ENCODE results near the gene SCUBE3. TPM values are rescaled to one million over a fixed set of nuclear protein-coding genes. Genes with fewer than 3 reads are reported as not detected.

The SCUBE3 gene
- total RNA-seq, 4 donors from 2014 or later = 0.37 to 0.68 (median 0.52) TPM

DNA sequence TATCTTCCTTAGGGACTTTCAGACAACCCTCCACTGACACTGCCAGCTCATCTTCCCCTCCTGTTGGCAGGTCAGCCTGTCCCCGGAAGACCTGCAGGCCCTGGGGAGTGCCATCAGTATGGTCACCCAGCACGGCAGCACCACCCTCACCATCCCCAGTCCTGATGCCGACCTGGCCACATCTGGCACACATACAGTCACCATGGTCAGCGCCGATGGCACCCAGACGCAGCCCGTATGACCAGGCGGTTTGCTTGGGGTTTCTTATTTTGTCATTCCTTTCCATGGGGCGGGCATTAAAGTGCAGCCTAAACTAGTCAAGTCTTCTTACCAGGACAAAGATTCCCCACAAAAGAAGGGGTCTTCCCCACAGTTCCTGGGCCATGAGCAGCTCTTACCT, 79.9 kb downstream of the SCUBE3 start:
- peaks cover 7 to 16% (median 10%) of the 10 kb centered on the region in 4 donors for H3K4me1 ChIP-seq
- peaks cover 0 to 18% (median 3%) of the 10 kb centered on the region in 4 donors for H3K36me3 ChIP-seq
- no peak overlapping the region for H3K27ac ChIP-seq
- no peaks in the 10 kb centered on the region for H3K27me3 ChIP-seq
- in situ Hi-C loops (cut with MboI; ENCODE audit: low pct_ligation_motif_present in 1 of 4, low pct_unique_long_range_greater_than_20kb in 1 of 4, low sequenced_read_pairs in 3 of 4) = no loop called here
- no peak for DNase-seq
- no peak overlapping the region for H3K4me3 ChIP-seq
- intact Hi-C loops (cut with DNase I; ENCODE audit: low total_unique reads) = no loop called here
- WGBS, 2 donors (ENCODE audit: low coverage in 1 of 2) = 94% methylated on average over 9 of the region's 9 CpGs; no CpG with 5 or more reads in 1 of the 2 donors
- no peaks in the 10 kb centered on the region for H3K9me3 ChIP-seq
- TF ChIP-seq, protein P1, sequence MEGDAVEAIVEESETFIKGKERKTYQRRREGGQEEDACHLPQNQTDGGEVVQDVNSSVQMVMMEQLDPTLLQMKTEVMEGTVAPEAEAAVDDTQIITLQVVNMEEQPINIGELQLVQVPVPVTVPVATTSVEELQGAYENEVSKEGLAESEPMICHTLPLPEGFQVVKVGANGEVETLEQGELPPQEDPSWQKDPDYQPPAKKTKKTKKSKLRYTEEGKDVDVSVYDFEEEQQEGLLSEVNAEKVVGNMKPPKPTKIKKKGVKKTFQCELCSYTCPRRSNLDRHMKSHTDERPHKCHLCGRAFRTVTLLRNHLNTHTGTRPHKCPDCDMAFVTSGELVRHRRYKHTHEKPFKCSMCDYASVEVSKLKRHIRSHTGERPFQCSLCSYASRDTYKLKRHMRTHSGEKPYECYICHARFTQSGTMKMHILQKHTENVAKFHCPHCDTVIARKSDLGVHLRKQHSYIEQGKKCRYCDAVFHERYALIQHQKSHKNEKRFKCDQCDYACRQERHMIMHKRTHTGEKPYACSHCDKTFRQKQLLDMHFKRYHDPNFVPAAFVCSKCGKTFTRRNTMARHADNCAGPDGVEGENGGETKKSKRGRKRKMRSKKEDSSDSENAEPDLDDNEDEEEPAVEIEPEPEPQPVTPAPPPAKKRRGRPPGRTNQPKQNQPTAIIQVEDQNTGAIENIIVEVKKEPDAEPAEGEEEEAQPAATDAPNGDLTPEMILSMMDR (IDR thresholded peaks at IDR 0.05) = no peak
- TF ChIP-seq EP300 (IDR thresholded peaks at IDR 0.05; ENCODE audit: low read depth) = no peak
- no peak for TF ChIP-seq POLR2AphosphoS5 (IDR thresholded peaks at IDR 0.05)
- TF ChIP-seq POLR2A (IDR thresholded peaks at IDR 0.05) = no peak

DNA sequence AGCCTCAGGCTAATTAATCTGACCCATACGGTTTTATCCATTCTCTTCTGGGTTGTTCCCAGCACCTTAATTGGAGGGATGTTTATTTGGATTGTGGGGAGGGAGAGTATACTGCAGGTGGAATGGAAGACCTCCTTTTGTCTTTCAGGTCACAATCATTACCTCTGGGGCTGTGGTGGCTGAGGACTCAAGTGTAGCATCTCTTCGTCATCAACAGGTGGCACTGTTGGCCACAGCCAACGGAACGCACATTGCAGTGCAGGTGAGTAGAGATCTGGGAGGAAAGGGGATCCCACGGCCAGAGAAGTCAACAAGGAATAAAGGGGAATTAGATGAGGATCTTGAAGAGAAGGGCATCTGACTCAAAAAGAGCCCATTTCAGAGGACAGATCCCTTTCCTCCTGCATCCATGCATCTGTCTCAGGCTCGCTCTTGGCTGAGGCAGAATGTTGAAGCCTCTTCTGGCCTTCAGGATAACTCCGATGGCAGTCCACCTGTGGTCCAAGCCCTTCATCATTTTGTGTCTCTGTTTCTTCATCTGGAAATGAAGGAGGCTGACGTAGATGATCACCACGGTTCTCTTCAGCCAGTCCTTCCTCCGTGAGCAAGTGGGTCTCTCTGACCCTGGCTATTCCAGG, 80.7 kb downstream of the SCUBE3 start:
- Histone ChIP-seq H3K27me3 (no peaks in the 10 kb centered on the region), H3K9me3 (no peaks in the 10 kb centered on the region), H3K4me1 (peaks cover 7 to 20% (median 10%) of the 10 kb centered on the region in 4 donors), H3K27ac (no peak overlapping the region), H3K36me3 (peaks cover 0 to 18% (median 3%) of the 10 kb centered on the region in 4 donors), H3K4me3 (no peak overlapping the region)
- TF ChIP-seq, protein P1 (IDR thresholded peaks at IDR 0.05) = peak; percentile 60 to 81 (median 70)
- TF ChIP-seq POLR2AphosphoS5 (IDR thresholded peaks at IDR 0.05) = no peak
- in situ Hi-C loops (cut with MboI; ENCODE audit: low pct_ligation_motif_present in 1 of 4, low pct_unique_long_range_greater_than_20kb in 1 of 4, low sequenced_read_pairs in 3 of 4) = no loop called here
- 50 to 53% methylated on average over 4 to 10 of the region's 10 CpGs for WGBS, 2 donors (ENCODE audit: low coverage in 1 of 2)
- DNase-seq = peak; percentile 45
- intact Hi-C loops (cut with DNase I; ENCODE audit: low total_unique reads) = no loop called here

DNA sequence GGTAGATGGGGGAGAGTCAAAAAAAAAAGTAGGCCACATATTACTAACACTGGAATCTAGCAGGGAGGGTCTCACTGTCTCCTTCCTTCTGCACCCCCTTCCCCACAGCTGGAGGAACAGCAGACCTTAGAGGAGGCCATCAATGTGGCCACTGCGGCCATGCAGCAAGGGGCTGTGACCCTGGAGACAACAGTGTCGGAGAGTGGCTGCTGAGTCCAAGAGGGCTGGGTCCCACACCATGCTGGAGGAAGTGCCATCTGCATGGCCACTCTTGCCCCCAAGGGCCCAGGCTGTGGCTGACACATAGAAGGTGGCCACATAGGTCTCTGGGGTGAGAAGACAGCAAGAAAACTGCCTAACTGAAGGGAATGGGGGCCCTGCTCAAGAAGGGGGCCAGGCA, 81.3 kb downstream of the SCUBE3 start:
- H3K27ac ChIP-seq = no peak overlapping the region
- H3K4me1 ChIP-seq = peaks cover 7 to 20% (median 10%) of the 10 kb centered on the region in 4 donors
- no peak overlapping the region for H3K4me3 ChIP-seq
- H3K27me3 ChIP-seq = no peaks in the 10 kb centered on the region
- intact Hi-C loops (cut with DNase I; ENCODE audit: low total_unique reads) (no loop called here), in situ Hi-C loops (cut with MboI; ENCODE audit: low pct_ligation_motif_present in 1 of 4, low pct_unique_long_range_greater_than_20kb in 1 of 4, low sequenced_read_pairs in 3 of 4) (no loop called here)
- TF ChIP-seq POLR2A (IDR thresholded peaks at IDR 0.05) = no peak
- TF ChIP-seq, protein P1 (IDR thresholded peaks at IDR 0.05) = no peak
- TF ChIP-seq POLR2AphosphoS5 (IDR thresholded peaks at IDR 0.05) = no peak
- no peak for TF ChIP-seq EP300 (IDR thresholded peaks at IDR 0.05; ENCODE audit: low read depth)
- no peaks in the 10 kb centered on the region for H3K9me3 ChIP-seq
- no peak for DNase-seq
- H3K36me3 ChIP-seq = peaks cover 0 to 14% (median 3%) of the 10 kb centered on the region in 4 donors
- 92% methylated on average over 2 of the region's 2 CpGs; no CpG with 5 or more reads in 1 of the 2 donors for WGBS, 2 donors (ENCODE audit: low coverage in 1 of 2)

DNA sequence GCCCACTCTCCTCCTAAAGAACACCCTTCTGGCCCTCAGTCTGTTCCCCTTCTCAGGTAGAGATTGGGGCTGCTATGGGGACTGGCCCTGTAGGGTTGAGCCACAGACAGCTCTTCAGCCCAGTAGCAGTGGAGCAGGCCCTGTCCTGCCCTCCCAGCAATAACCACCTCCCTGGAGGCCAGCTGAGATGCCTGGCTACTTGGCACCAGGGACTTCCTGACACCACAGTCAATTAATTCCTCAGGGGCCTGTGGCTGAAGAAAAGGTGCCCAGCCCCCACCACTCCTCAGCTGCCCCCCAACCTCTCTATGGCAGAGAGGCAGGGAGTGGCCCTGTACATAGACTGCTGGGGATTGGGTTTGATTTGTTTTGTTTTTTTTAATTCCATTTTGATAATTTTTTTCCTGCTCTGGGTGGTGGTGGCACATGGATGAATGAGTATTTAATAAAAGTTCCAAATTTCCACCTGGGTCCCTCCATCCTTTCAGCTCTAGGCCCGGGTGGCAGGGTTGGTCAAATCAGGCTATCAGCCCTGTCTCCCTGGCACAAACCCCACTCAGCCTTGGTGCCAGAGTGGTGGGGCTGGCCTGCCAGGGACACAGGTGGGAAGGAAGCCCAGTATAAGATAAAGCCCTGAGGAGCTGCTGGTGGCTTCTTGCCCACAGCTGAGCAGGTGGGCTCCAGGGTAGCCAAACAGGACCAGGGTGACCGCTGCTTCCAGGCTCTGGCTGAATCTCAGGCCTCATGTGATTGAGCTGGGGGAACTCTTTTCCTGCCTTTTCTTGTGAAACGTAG, 82.0 kb downstream of the SCUBE3 start:
- in situ Hi-C loops (cut with MboI; ENCODE audit: low pct_ligation_motif_present in 1 of 4, low pct_unique_long_range_greater_than_20kb in 1 of 4, low sequenced_read_pairs in 3 of 4) (no loop called here), intact Hi-C loops (cut with DNase I; ENCODE audit: low total_unique reads) (no loop called here)
- Histone ChIP-seq H3K4me1 (peaks cover 7 to 20% (median 10%) of the 10 kb centered on the region in 4 donors), H3K4me3 (no peak overlapping the region), H3K36me3 (peaks cover 0 to 8% (median 3%) of the 10 kb centered on the region in 4 donors), H3K27ac (no peak overlapping the region), H3K27me3 (no peaks in the 10 kb centered on the region), H3K9me3 (no peaks in the 10 kb centered on the region)
- 70% methylated on average over 3 of the region's 3 CpGs; no CpG with 5 or more reads in 1 of the 2 donors for WGBS, 2 donors (ENCODE audit: low coverage in 1 of 2)
- no peak for DNase-seq
- TF ChIP-seq EP300 (IDR thresholded peaks at IDR 0.05; ENCODE audit: low read depth) (no peak), POLR2AphosphoS5 (IDR thresholded peaks at IDR 0.05) (no peak), POLR2A (IDR thresholded peaks at IDR 0.05) (no peak)
- TF ChIP-seq, protein P1 (IDR thresholded peaks at IDR 0.05) = no peak
